Mesendoderm (in vitro differentiated cells): ENCODE results near the gene NT5DC3.
"Not testable (repeated sequence)": the region's sequence is repeated elsewhere in the genome, so short reads cannot be mapped to it uniquely, and the experiment has no call there.

Source experiments
- DNase-seq: peaks from one replicate; pipeline ENCODE4 v3.0.0; 2013
- H2AK5ac ChIP-seq: 2 replicates; pipeline ENCODE4 v1.6.1; 2013; ENCODE audit warnings: low read length, inconsistent platforms
- H2BK120ac ChIP-seq: 2 replicates; pipeline ENCODE4 v1.6.1; 2013; ENCODE audit warnings: low read depth, mild to moderate bottlenecking, low read length, moderate library complexity, mixed read lengths
- H2BK15ac ChIP-seq: replicated peaks from 2 replicates; pipeline ENCODE4 v1.6.1; 2013; ENCODE audit warnings: low read depth, mild to moderate bottlenecking, moderate library complexity
- H2BK5ac ChIP-seq: 2 replicates; pipeline ENCODE4 v1.6.1; 2013; ENCODE audit warnings: low read length, inconsistent platforms
- H3K18ac ChIP-seq: 2 replicates; pipeline ENCODE4 v1.6.1; 2013; ENCODE audit warnings: mild to moderate bottlenecking, low read length, mixed read lengths
- H3K23ac ChIP-seq: one replicate; pipeline ENCODE4 v1.6.1; 2013; ENCODE audit warnings: low read length
- H3K27ac ChIP-seq: 2 replicates; pipeline ENCODE4 v1.5.1; 2013; ENCODE audit warnings: low read depth, mild to moderate bottlenecking, inconsistent platforms, low read length, moderate library complexity
- H3K27me3 ChIP-seq: 2 replicates; pipeline ENCODE4 v1.6.1; 2013; ENCODE audit warnings: low read length, control low read depth, mild to moderate bottlenecking, inconsistent platforms; ENCODE audit not compliant: insufficient read depth, poor library complexity
- H3K36me3 ChIP-seq: 2 replicates; pipeline ENCODE4 v1.6.1; 2013; ENCODE audit warnings: low read length, inconsistent platforms; ENCODE audit not compliant: control insufficient read depth, insufficient read depth
- H3K4ac ChIP-seq: one replicate; pipeline ENCODE4 v1.6.1; 2013; ENCODE audit warnings: low read depth, mild to moderate bottlenecking, low read length, moderate library complexity
- H3K4me1 ChIP-seq: 2 replicates; pipeline ENCODE4 v1.6.1; 2013; ENCODE audit warnings: low read depth, low read length, inconsistent platforms; ENCODE audit not compliant: control insufficient read depth
- H3K4me2 ChIP-seq: 2 replicates; pipeline ENCODE4 v1.6.1; 2013; ENCODE audit warnings: low read length
- H3K4me3 ChIP-seq: 2 replicates; pipeline ENCODE4 v1.5.1; 2013; ENCODE audit warnings: mild to moderate bottlenecking, low read length
- H3K56ac ChIP-seq: one replicate; pipeline ENCODE4 v1.6.1; 2013; ENCODE audit warnings: low read length
- H3K79me1 ChIP-seq: 2 replicates; pipeline ENCODE4 v1.6.1; 2013; ENCODE audit warnings: low read length, inconsistent platforms
- H3K79me2 ChIP-seq: 2 replicates; pipeline ENCODE4 v1.6.1; 2013; ENCODE audit warnings: mild to moderate bottlenecking, low read length; ENCODE audit not compliant: control insufficient read depth, insufficient read depth
- H3K9ac ChIP-seq: 2 replicates; pipeline ENCODE4 v1.6.1; 2013; ENCODE audit warnings: low read length, inconsistent platforms
- H4K5ac ChIP-seq: one replicate; pipeline ENCODE4 v1.6.1; 2013; ENCODE audit warnings: low read length
- H4K8ac ChIP-seq: one replicate; pipeline ENCODE4 v1.6.1; 2013; ENCODE audit warnings: low read depth, mild to moderate bottlenecking, control low read depth, low read length, moderate library complexity
- WGBS: extraction: QIAGEN DNeasy Blood & Tissue Kit; methylation state at CpG from one replicate; pipeline ENCODE4 v1.1.7; 2013; ENCODE audit warnings: low lambda C conversion rate, missing lambda C conversion rate; ENCODE audit not compliant: insufficient coverage; ENCODE audit errors: extremely low coverage; 5-methylcytosine and 5-hydroxymethylcytosine counted together

NT5DC3 gene

GRCh38 chr12:103839103-103839502 lies 1.9 kb downstream of the NT5DC3 start:
- Histone ChIP-seq H3K4me3 (no peak overlapping the region), H3K18ac (no peak overlapping the region), H3K79me2 (peaks cover 20% of the 10 kb centered on the region), H3K9ac (no peak overlapping the region), H3K4ac (no peak overlapping the region), H2BK5ac (no peak overlapping the region), H3K79me1 (peaks cover 12% of the 10 kb centered on the region), H3K27me3 (no peaks in the 10 kb centered on the region), H2BK120ac (no peak overlapping the region), H3K36me3 (no peaks in the 10 kb centered on the region), H2BK15ac (no peak overlapping the region), H3K4me2 (no peak overlapping the region), H3K4me1 (peaks cover 5% of the 10 kb centered on the region), H4K8ac (no peak overlapping the region), H3K56ac (no peak overlapping the region), H2AK5ac (no peak overlapping the region), H4K5ac (no peak overlapping the region), H3K27ac (no peak overlapping the region), H3K23ac (no peak overlapping the region)
- no CpG with 5 or more reads among the region's 4 CpGs for WGBS
- no peak for DNase-seq

DNA sequence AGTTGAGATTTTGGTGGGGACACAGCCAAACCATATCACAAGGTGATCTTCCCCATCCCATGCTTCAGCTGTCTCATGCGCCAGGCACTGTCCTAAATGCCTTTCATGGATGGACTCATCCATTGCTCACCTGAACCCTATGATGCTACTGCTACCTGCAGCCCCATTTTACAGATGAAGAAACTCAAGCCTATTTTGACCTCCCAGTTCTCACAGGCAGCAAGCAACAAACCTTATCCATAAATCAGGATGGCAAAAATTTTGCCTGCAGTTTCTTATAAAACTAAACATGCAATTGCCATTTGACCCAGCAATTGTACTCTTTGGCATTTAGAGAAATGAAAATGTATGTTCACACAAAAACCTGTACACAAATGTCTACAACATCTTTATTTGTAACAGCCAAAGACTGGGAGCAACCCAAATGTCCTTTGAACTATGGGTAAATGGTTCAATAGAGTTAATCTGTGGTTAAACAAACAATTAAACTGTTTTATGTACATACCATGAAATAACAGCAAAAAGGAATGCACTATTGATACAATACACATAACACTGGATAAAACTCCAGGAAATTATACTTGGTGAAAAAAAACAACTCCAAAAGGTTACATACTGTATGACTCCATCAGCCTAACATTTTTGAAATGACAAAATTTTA lies 2.6 kb downstream of the NT5DC3 start:
- Histone ChIP-seq H3K18ac (no peak overlapping the region), H2BK5ac (no peak overlapping the region), H3K9ac (no peak overlapping the region), H4K5ac (no peak overlapping the region), H3K4ac (no peak overlapping the region), H2BK120ac (no peak overlapping the region), H3K27me3 (no peaks in the 10 kb centered on the region), H2BK15ac (no peak overlapping the region), H3K4me1 (peaks cover 5% of the 10 kb centered on the region), H3K36me3 (no peaks in the 10 kb centered on the region), H3K79me1 (peaks cover 14% of the 10 kb centered on the region), H3K27ac (no peak overlapping the region), H3K4me3 (no peak overlapping the region), H4K8ac (no peak overlapping the region), H3K4me2 (no peak overlapping the region), H3K23ac (no peak overlapping the region), H3K56ac (no peak overlapping the region), H2AK5ac (no peak overlapping the region), H3K79me2 (peaks cover 23% of the 10 kb centered on the region)
- DNase-seq: no peak
- WGBS: no CpG with 5 or more reads among the region's 1 CpG

- Histone ChIP-seq H2BK5ac (no peak overlapping the region), H3K79me2 (peaks cover 26% of the 10 kb centered on the region), H3K18ac (no peak overlapping the region), H3K4me3 (no peak overlapping the region), H4K5ac (no peak overlapping the region), H3K4ac (no peak overlapping the region), H3K9ac (no peak overlapping the region), H3K79me1 (peaks cover 14% of the 10 kb centered on the region), H2BK15ac (no peak overlapping the region), H3K56ac (no peak overlapping the region), H3K27ac (no peak overlapping the region), H3K36me3 (no peaks in the 10 kb centered on the region), H4K8ac (no peak overlapping the region), H3K27me3 (no peaks in the 10 kb centered on the region), H3K23ac (no peak overlapping the region), H2BK120ac (no peak overlapping the region), H3K4me2 (no peak overlapping the region), H2AK5ac (no peak overlapping the region), H3K4me1 (peaks cover 5% of the 10 kb centered on the region)
- DNase-seq: no peak
- WGBS: no CpG with 5 or more reads among the region's 5 CpGs
Observed at GRCh38 chr12:103836345-103836744, 4.7 kb downstream of the NT5DC3 start.

DNA sequence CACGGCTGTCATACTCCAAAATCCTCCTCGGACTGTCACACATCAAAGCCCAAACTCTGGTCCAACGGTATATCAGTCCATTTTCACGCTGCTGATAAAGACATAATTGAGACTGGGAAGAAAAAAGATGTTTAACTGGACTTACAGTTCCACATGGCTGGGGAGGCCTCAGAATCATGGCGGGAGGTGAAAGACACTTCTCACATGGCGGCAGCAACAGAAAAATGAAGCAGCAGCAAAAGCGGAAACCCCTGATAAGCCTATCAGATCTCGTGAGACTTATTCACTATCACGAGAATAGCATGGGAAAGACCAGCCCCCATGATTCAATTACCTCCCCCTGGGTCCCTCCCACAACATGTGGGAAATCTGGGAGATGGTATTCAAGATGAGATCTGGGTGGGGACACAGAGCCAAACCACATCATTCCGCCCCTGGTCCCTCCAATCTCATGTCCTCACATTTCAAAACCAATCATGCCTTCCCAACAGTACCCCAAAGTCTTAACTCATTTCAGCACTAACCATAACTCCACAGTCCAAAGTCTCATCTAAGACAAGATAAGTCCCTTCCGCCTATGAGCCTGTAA lies 5.2 kb downstream of the NT5DC3 start:
- H4K5ac ChIP-seq, H3K56ac ChIP-seq, H3K27ac ChIP-seq, H2BK120ac ChIP-seq, H3K23ac ChIP-seq, H2BK15ac ChIP-seq, H3K36me3 ChIP-seq, H4K8ac ChIP-seq, H3K4me3 ChIP-seq, H2BK5ac ChIP-seq, H3K4ac ChIP-seq, H3K4me1 ChIP-seq, H3K18ac ChIP-seq, H3K4me2 ChIP-seq, H3K9ac ChIP-seq, H2AK5ac ChIP-seq, H3K27me3 ChIP-seq, DNase-seq: not testable (repeated sequence)
- Histone ChIP-seq H3K79me2 (peaks cover 26% of the 10 kb centered on the region), H3K79me1 (peaks cover 14% of the 10 kb centered on the region)
- WGBS: no CpG with 5 or more reads among the region's 11 CpGs

GRCh38 chr12:103834942-103835341 lies 6.1 kb downstream of the NT5DC3 start:
- H3K23ac ChIP-seq: no peak overlapping the region
- no peak overlapping the region for H2BK120ac ChIP-seq
- peaks cover 14% of the 10 kb centered on the region for H3K79me1 ChIP-seq
- H4K5ac ChIP-seq: no peak overlapping the region
- no peak overlapping the region for H3K27ac ChIP-seq
- WGBS: no CpG with 5 or more reads among the region's 3 CpGs
- H3K4ac ChIP-seq: no peak overlapping the region
- no peak overlapping the region for H2AK5ac ChIP-seq
- no peak overlapping the region for H3K18ac ChIP-seq
- H3K9ac ChIP-seq: no peak overlapping the region
- no peak overlapping the region for H3K4me3 ChIP-seq
- no peak overlapping the region for H3K4me2 ChIP-seq
- no peak for DNase-seq
- H3K79me2 ChIP-seq: peaks cover 26% of the 10 kb centered on the region
- peaks cover 5% of the 10 kb centered on the region for H3K4me1 ChIP-seq
- H3K27me3 ChIP-seq: no peaks in the 10 kb centered on the region
- H4K8ac ChIP-seq: no peak overlapping the region
- no peak overlapping the region for H2BK15ac ChIP-seq
- H3K36me3 ChIP-seq: no peaks in the 10 kb centered on the region
- peak overlapping the region; percentile 22 for H3K56ac ChIP-seq
- H2BK5ac ChIP-seq: no peak overlapping the region

GRCh38 chr12:103833891-103834290 lies 7.1 kb downstream of the NT5DC3 start:
- no peak overlapping the region for H2BK5ac ChIP-seq
- no peak overlapping the region for H4K5ac ChIP-seq
- H4K8ac ChIP-seq: no peak overlapping the region
- no peaks in the 10 kb centered on the region for H3K27me3 ChIP-seq
- peaks cover 20% of the 10 kb centered on the region for H3K79me2 ChIP-seq
- no peak overlapping the region for H3K4ac ChIP-seq
- H3K9ac ChIP-seq: no peak overlapping the region
- peaks cover 3% of the 10 kb centered on the region for H3K4me1 ChIP-seq
- no peak overlapping the region for H2BK120ac ChIP-seq
- no peak overlapping the region for H3K18ac ChIP-seq
- peak; percentile 61 for DNase-seq
- no CpG with 5 or more reads among the region's 2 CpGs for WGBS
- H2AK5ac ChIP-seq: no peak overlapping the region
- H3K79me1 ChIP-seq: peaks cover 9% of the 10 kb centered on the region
- no peak overlapping the region for H3K27ac ChIP-seq
- H3K56ac ChIP-seq: peak overlapping the region; percentile 25
- H3K4me2 ChIP-seq: no peak overlapping the region
- H3K36me3 ChIP-seq: no peaks in the 10 kb centered on the region
- no peak overlapping the region for H3K23ac ChIP-seq
- no peak overlapping the region for H2BK15ac ChIP-seq
- no peak overlapping the region for H3K4me3 ChIP-seq
